Lower leg skin (tissue), 4 donors: Measurements from ENCODE around the gene MME. TPM values are rescaled to one million over a fixed set of nuclear protein-coding genes. Genes with fewer than 3 reads are reported as not detected.

Experiments
- DNase-seq, 2 donors: peaks; one replicate each; pipeline ENCODE4 v3.0.0-alpha.2; 2019; ENCODE audit warnings: low spot score in 2 of 2
- H3K4me3 ChIP-seq: fragments of 200-600 bp; sonication (generic); 2 replicates; pipeline ENCODE4 v1.5.1; 2017; ENCODE audit warnings: mild to moderate bottlenecking, low read depth; ENCODE audit not compliant: poor library complexity, severe bottlenecking
- POLR2A ChIP-seq, 2 donors: fragments of 450-650 bp; IDR thresholded peaks; one replicate each; pipeline ENCODE4 v1.6.1; 2016 to 2017; ENCODE audit warnings: antibody characterized with exemption in 2 of 2, mild to moderate bottlenecking in 1 of 2, moderate library complexity in 1 of 2
- WGBS, 2 donors: methylation state at CpG; one replicate each; pipeline ENCODE4 v1.1.5; 2018; 5-methylcytosine and 5-hydroxymethylcytosine counted together
- intact Hi-C: fragments of 100-400 bp; cut with DNase I; formaldehyde crosslinking; loops from one replicate; pipeline ENCODE4 v1.15.0; 2023; ENCODE audit warnings: low total_unique reads
- total RNA-seq, 4 donors: library from RNA; depleted of rRNA; stranded (reverse); fragments of >200 nt; gene quantifications; one replicate each; pipeline ENCODE4 v1.1.0, GENCODE V29; 2016
- TF ChIP-seq, protein P1 (sequence below), 3 donors: fragments of 450-650 bp; IDR thresholded peaks; one replicate each; pipeline ENCODE4 v1.5.1; 2016; ENCODE audit warnings: antibody characterized with exemption in 3 of 3, mild to moderate bottlenecking in 3 of 3, moderate library complexity in 2 of 3

MME gene
- total RNA-seq, 4 donors from 2014 or later: 3.8 to 11.0 (median 9.6) TPM

DNA sequence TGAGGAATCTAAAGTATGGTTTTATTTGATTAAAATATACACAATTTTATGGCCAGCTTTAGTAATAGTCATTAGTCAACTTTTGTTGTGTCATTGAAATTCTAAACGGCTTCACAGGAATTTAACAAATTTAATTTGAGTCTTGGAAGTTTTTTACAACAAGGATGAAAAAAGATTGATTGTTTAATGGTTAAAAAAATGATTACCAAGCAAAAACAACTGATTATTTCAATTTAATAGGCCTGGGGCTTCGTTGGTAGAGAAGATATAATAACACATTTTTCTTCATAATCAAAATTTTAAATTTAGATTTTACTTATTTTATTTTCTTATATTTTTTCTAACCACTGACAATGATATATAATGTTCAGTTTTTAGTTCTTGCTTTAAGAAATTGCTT, 4.4 kb downstream of the MME start:
- 37 to 71% methylated on average over 2 of the region's 2 CpGs for WGBS, 2 donors
- intact Hi-C loops: no loop called here
- H3K4me3 ChIP-seq: no peak overlapping the region
- DNase-seq: no peak
- TF ChIP-seq, protein P1, sequence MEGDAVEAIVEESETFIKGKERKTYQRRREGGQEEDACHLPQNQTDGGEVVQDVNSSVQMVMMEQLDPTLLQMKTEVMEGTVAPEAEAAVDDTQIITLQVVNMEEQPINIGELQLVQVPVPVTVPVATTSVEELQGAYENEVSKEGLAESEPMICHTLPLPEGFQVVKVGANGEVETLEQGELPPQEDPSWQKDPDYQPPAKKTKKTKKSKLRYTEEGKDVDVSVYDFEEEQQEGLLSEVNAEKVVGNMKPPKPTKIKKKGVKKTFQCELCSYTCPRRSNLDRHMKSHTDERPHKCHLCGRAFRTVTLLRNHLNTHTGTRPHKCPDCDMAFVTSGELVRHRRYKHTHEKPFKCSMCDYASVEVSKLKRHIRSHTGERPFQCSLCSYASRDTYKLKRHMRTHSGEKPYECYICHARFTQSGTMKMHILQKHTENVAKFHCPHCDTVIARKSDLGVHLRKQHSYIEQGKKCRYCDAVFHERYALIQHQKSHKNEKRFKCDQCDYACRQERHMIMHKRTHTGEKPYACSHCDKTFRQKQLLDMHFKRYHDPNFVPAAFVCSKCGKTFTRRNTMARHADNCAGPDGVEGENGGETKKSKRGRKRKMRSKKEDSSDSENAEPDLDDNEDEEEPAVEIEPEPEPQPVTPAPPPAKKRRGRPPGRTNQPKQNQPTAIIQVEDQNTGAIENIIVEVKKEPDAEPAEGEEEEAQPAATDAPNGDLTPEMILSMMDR (IDR thresholded peaks at IDR 0.05): no peak
- TF ChIP-seq POLR2A (IDR thresholded peaks at IDR 0.05): no peak

DNA sequence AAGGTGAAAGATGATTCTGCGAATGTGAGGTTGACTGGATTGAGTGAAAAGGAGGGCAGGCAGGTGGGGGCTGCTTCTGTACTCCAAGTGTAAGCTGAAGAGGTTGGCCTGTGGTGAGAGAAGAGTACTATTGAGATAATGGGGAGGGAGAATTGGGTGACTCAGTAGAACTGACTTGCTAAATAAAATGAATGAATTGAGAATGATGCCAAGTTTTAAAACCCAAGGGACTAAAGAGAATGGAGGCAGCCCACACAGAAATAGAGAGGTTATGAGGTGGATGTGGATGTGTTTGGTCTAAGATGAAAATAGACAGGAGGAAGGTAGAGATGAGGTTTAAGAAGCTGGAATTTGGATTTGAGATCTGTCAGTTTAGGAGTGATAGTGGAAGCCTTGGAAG, 5.9 kb downstream of the MME start:
- TF ChIP-seq POLR2A (IDR thresholded peaks at IDR 0.05): no peak
- TF ChIP-seq, protein P1 (IDR thresholded peaks at IDR 0.05): no peak
- intact Hi-C loops: no loop called here
- no peak for DNase-seq
- 90 to 97% methylated on average over 1 of the region's 1 CpG for WGBS, 2 donors
- H3K4me3 ChIP-seq: no peak overlapping the region

DNA sequence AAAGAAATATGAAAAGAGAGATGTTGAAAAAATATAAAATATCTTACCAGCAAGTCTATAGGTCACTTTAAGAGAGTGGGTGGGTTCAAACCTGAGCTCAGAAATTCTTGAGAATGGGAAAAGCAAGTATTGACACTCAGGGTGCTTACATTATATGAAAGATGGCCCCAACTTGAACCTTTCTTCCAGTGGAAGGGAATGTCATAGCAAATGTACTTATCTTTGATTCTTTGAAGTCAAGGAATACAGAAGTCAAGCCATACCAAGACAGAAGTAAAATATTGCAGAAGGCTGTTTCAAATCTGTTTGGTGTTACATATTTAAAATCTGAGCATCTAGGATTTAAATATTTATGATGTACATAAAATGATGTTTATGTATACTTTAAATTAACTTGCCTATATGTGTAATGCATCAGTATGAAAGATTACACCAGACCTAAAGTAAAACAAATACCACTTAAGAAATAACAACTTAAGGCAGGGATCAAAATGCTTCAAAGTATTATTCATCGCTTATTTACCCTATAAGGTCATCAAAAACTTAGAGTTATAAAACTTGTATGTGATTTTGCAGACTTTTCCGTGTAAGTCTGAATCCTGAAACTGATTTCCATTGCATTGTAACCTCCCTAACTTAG, 8.7 kb downstream of the MME start:
- no peak overlapping the region for H3K4me3 ChIP-seq
- intact Hi-C loops: no loop called here
- DNase-seq: no peak
- 90 to 94% methylated on average over 2 of the region's 2 CpGs for WGBS, 2 donors
- TF ChIP-seq, protein P1 (IDR thresholded peaks at IDR 0.05): no peak
- TF ChIP-seq POLR2A (IDR thresholded peaks at IDR 0.05): no peak

DNA sequence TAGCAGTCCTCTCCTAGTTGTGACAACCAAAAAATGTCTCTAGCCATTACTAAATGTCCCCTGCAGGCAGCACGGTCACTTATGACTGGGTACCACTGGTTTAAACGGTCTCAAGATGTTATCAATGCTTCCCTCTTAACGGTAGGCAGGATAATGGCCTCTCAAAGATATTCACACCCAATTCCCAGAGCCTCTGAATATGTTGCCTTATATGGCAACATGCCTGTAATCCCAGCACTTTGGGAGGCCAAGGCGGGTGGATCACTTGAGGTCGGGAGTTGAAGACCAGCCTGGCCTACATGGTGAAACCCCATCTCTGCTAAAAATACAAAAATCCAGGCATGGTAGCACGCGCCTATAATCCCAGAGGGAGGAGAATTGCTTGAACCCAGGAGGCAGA, 9.4 kb downstream of the MME start:
- DNase-seq: no peak
- no peak for TF ChIP-seq POLR2A (IDR thresholded peaks at IDR 0.05)
- TF ChIP-seq, protein P1 (IDR thresholded peaks at IDR 0.05): no peak
- WGBS, 2 donors: 83 to 86% methylated on average over 7 of the region's 7 CpGs
- H3K4me3 ChIP-seq: no peak overlapping the region
- intact Hi-C loops: no loop called here

DNA sequence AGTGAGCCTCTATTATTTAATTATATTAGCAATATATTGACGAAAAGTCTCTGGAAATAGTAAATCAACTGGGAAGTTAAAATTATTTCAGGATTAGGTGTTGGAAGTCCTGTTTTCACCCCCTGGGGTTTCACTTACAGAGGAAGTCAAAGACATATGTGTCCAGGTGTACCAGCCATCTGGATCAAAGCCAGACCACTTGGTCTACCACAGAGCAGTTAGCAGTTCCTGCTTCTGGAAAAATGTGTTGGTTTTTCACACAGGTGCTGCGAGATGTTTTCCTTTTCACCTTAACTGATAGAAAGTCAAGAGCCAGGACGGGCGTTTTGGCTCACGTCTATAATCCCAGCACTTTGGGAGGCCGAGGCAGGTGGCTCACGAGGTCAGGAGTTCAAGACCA, 13.1 kb downstream of the MME start:
- WGBS, 2 donors: 67 to 69% methylated on average over 7 of the region's 7 CpGs
- H3K4me3 ChIP-seq: no peak overlapping the region
- no peak for TF ChIP-seq POLR2A (IDR thresholded peaks at IDR 0.05)
- TF ChIP-seq, protein P1 (IDR thresholded peaks at IDR 0.05): no peak
- intact Hi-C loops: no loop called here
- no peak for DNase-seq
